HG02759 (cell line): ENCODE results near the gene P4HB.

Experiments used
- ATAC-seq: cut with Tn5 transposase; IDR thresholded peaks from one replicate; pipeline ENCODE4 v1.9.1; 2021; ENCODE audit warnings: mild to moderate bottlenecking, moderate library complexity; ENCODE audit not compliant: unreplicated experiment

P4HB gene

GRCh38 chr17:81833160-81833920, 27.0 kb downstream of the P4HB start, which contains the start of gene MCRIP1:
Gene MCRIP1 (minus strand): TSS chr17:81833291. CDS start chr17:81824506, 8,785 bp downstream.
- peak; percentile 78 for ATAC-seq

GRCh38 chr17:81832608-81833159, 27.7 kb downstream of the P4HB start:
- peak; percentile 9 for ATAC-seq

GRCh38 chr17:81831957-81832607, 28.3 kb downstream of the P4HB start:
- ATAC-seq: no peak

GRCh38 chr17:81831563-81831956, 28.8 kb downstream of the P4HB start:
- ATAC-seq: no peak

GRCh38 chr17:81829858-81830257, 30.5 kb downstream of the P4HB start:
- ATAC-seq: no peak

GRCh38 chr17:81828656-81829055, 31.7 kb downstream of the P4HB start:
- ATAC-seq: no peak

GRCh38 chr17:81825841-81826466, 34.4 kb downstream of the P4HB start:
- ATAC-seq: no peak

GRCh38 chr17:81824595-81824994, 35.7 kb downstream of the P4HB start:
- ATAC-seq: no peak

- ATAC-seq: no peak
Measured at GRCh38 chr17:81823820-81824550, 36.4 kb downstream of the P4HB start.

- no peak for ATAC-seq
Measured at GRCh38 chr17:81822996-81823819, 37.1 kb downstream of the P4HB start.

- ATAC-seq: no peak
Measured at GRCh38 chr17:81822312-81822637, 38.1 kb downstream of the P4HB start.

GRCh38 chr17:81821603-81822311, 38.6 kb downstream of the P4HB start:
- ATAC-seq: no peak

GRCh38 chr17:81821147-81821546, 39.2 kb downstream of the P4HB start:
- no peak for ATAC-seq

- no peak for ATAC-seq
Measured at GRCh38 chr17:81819708-81820107, 40.6 kb downstream of the P4HB start.

- ATAC-seq: no peak
Measured at GRCh38 chr17:81817758-81818147, 42.6 kb downstream of the P4HB start.

GRCh38 chr17:81815646-81815986, 44.7 kb downstream of the P4HB start:
- ATAC-seq: no peak

- no peak for ATAC-seq
Measured at GRCh38 chr17:81814748-81815645, 45.3 kb downstream of the P4HB start.

GRCh38 chr17:81813861-81814683, 46.3 kb downstream of the P4HB start:
- ATAC-seq: no peak
